ENCODE measurements around the gene CIITA. TPM values are rescaled to one million over a fixed set of nuclear protein-coding genes. Genes with fewer than 3 reads are reported as not detected.

Gene CIITA
- total RNA-seq, 1 donor from 2014 or later, result 9.4 TPM

DNA sequence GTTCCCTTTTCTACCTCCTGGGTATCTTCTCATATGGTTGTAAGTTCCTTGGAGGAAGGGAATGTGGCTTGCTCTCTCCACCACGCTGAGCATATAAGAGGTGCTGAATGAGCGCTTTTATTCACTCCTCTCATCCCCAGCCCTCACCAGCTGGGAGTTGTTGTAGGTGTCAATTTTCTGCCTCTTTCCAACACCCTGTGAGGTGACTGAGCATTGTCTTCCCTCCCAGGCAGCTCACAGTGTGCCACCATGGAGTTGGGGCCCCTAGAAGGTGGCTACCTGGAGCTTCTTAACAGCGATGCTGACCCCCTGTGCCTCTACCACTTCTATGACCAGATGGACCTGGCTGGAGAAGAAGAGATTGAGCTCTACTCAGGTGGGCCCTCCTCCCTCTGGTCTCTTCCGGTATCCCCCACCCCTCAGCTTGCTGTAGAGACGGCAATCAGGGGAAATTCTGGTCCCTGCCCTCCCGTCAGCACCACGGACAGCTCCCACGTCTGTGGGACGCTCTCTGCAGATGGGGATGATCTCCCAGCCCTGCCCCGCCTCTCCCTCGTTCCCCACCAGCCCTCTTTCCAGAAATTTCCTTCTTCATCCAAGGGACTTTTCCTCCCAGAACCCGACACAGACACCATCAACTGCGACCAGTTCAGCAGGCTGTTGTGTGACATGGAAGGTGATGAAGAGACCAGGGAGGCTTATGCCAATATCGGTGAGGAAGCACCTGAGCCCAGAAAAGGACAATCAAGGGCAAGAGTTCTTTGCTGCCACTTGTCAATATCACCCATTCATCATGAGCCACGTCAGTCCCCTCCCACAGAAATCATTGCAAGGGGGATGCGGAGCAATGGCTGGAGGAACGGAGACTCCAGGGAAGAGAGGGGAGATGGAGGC, 18.3 kb downstream of the CIITA start:
- no peak overlapping the region for H3K27ac ChIP-seq (replicated peaks)
- intact Hi-C loops (cut with micrococcal nuclease), result no loop called here
- H3K27me3 ChIP-seq (ENCODE audit: low read depth), result peaks cover 5% of the 10 kb centered on the region
- DNase-seq, result peak; percentile 54
- H3K4me1 ChIP-seq, result peaks cover 7% of the 10 kb centered on the region
- peaks cover 10% of the 10 kb centered on the region for H3K36me3 ChIP-seq
- no peak overlapping the region for H3K4me3 ChIP-seq
- TF ChIP-seq CTCF (IDR thresholded peaks at IDR 0.05; ENCODE audit: borderline replicate concordance), result no peak
- no peaks in the 10 kb centered on the region for H3K9me3 ChIP-seq (replicated peaks)

GRCh38 chr16:10896165-10896564, 19.2 kb downstream of the CIITA start:
- intact Hi-C loops (cut with micrococcal nuclease), result no loop called here
- peaks cover 5% of the 10 kb centered on the region for H3K27me3 ChIP-seq (ENCODE audit: low read depth)
- H3K4me1 ChIP-seq, result peaks cover 7% of the 10 kb centered on the region
- H3K4me3 ChIP-seq, result no peak overlapping the region
- no peak overlapping the region for H3K27ac ChIP-seq (replicated peaks)
- DNase-seq, result no peak
- no peak for TF ChIP-seq CTCF (IDR thresholded peaks at IDR 0.05; ENCODE audit: borderline replicate concordance)
- H3K36me3 ChIP-seq, result peaks cover 12% of the 10 kb centered on the region
- H3K9me3 ChIP-seq (replicated peaks), result no peaks in the 10 kb centered on the region

DNA sequence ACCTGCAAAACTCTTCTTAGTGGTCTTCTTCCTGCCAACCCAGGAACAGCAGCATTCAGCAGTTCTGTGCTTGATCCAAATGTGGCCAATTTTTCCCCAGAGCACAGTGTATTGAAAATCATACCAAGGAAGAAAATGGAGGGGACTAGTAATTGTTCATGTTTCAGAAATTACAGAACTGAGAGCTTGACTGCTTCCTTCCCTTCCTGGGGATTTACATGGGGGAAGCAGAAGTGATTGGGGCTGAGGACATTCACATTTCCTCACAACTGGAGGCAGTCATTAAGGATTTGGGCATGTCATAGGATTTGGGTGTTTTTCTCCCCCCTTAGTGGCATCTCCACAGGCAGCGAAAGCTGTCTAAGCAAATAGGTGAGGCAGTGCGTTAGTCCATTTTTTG, 19.7 kb downstream of the CIITA start:
- peaks cover 13% of the 10 kb centered on the region for H3K36me3 ChIP-seq
- DNase-seq, result no peak
- no peak for TF ChIP-seq CTCF (IDR thresholded peaks at IDR 0.05; ENCODE audit: borderline replicate concordance)
- H3K27me3 ChIP-seq (ENCODE audit: low read depth), result peaks cover 5% of the 10 kb centered on the region
- H3K4me3 ChIP-seq, result no peak overlapping the region
- H3K27ac ChIP-seq (replicated peaks), result no peak overlapping the region
- peaks cover 6% of the 10 kb centered on the region for H3K4me1 ChIP-seq
- intact Hi-C loops (cut with micrococcal nuclease), result no loop called here
- H3K9me3 ChIP-seq (replicated peaks), result no peaks in the 10 kb centered on the region

DNA sequence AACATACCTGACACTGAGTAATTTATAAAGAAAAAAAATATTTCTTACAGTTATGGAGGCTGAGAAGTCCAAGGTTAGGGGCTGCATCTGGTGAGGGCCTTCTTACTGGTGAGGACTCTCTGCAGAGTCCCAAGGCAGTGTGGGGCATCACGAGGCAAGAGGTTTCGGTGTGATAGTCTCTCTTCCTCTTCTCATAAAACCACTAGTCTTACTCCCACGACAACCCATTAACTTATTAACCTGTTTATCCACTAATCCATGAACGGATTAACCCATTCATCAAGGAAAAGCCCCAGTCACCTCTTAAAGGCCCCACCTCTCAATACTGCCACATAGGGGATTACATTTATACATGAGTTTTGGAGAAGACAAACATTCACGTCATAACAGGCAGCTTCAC, 20.1 kb downstream of the CIITA start:
- intact Hi-C loops (cut with micrococcal nuclease), result no loop called here
- Histone ChIP-seq H3K9me3 (replicated peaks) (no peaks in the 10 kb centered on the region), H3K4me1 (peaks cover 2% of the 10 kb centered on the region), H3K36me3 (peaks cover 17% of the 10 kb centered on the region), H3K27me3 (ENCODE audit: low read depth) (peaks cover 5% of the 10 kb centered on the region), H3K27ac (replicated peaks) (no peak overlapping the region), H3K4me3 (no peak overlapping the region)
- TF ChIP-seq CTCF (IDR thresholded peaks at IDR 0.05; ENCODE audit: borderline replicate concordance), result no peak
- no peak for DNase-seq

DNA sequence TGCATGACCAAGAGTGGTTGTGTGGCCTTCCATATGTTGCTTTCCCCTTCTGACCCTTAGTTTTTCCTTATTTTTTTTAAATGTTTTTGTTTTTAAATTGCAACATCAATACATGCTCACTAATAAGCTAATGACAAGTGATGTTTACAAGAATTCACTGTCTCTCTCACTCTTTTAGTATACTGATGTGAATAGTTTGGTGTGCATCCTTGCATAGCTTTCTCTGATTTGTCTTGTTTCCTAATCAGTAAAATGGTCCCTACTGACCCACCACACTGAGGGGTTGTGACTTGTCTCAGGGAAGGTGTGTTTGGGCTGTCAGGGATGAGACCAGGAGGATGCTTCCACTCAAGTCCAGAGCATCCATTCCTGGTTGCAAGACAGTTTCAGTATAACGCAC, 26.0 kb downstream of the CIITA start:
- intact Hi-C loops (cut with micrococcal nuclease), result no loop called here
- DNase-seq, result no peak
- no peak for TF ChIP-seq CTCF (IDR thresholded peaks at IDR 0.05; ENCODE audit: borderline replicate concordance)
- no peak overlapping the region for H3K4me3 ChIP-seq
- H3K27ac ChIP-seq (replicated peaks), result no peak overlapping the region
- H3K9me3 ChIP-seq (replicated peaks), result peaks cover 11% of the 10 kb centered on the region
- peaks cover 10% of the 10 kb centered on the region for H3K4me1 ChIP-seq
- peaks cover 55% of the 10 kb centered on the region for H3K36me3 ChIP-seq
- no peaks in the 10 kb centered on the region for H3K27me3 ChIP-seq (ENCODE audit: low read depth)
